NCI-H774 (cell line): ENCODE data around the gene AFG1L.
A peak's percentile ranks its signal among the peaks of the same experiment; 100 is the strongest.
"Not testable (repeated sequence)": the region's sequence is repeated elsewhere in the genome, so short reads cannot be mapped to it uniquely, and the experiment has no call there.

Experiments
- DNase-seq: peaks from one replicate; lab custom pipeline; 2025; lab: John Stamatoyannopoulos, UW

AFG1L gene

DNA sequence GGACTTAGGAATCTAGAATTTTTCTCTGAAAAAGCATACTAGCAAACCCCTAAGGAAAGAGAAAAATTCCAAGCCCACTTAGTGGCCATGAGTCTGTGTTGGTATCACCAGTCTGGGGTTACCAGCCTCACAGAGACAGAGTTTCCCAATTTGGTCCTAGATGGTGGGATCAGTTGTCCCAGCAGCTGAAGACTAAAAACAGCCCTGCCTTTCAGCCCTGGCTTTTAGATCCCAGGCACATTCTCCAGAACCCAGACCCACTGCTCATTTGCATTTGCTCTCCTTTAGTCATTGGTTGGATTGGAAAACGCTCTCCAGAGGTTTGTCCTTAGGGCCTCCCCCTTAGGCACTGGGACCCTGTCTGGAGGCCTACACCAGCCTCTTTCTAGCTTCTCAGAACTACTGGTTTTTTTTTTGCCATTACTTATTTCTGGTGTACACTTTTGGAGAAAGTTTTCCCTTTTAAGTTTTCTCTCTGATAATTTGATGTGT lies 226.8 kb downstream of the AFG1L start:
- no peak for DNase-seq

DNA sequence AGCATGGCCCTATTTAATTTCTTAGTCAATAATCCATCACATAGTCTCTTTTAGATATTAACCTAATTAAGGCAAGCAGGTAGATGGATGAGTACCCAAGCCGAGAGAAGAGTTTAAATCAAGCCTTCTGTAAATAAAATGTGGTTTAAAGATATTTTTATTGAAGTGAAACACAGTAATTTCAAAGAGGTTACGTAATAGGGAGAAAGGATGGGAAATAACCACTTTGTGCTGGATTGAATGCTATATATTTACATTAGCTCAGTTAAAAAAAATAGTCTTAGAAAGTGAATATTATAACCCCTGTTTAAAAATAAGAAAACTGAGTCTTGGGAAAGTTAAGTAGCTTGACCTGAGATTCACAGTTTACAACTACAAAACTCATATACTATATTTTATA lies 228.8 kb downstream of the AFG1L start:
- no peak for DNase-seq

DNA sequence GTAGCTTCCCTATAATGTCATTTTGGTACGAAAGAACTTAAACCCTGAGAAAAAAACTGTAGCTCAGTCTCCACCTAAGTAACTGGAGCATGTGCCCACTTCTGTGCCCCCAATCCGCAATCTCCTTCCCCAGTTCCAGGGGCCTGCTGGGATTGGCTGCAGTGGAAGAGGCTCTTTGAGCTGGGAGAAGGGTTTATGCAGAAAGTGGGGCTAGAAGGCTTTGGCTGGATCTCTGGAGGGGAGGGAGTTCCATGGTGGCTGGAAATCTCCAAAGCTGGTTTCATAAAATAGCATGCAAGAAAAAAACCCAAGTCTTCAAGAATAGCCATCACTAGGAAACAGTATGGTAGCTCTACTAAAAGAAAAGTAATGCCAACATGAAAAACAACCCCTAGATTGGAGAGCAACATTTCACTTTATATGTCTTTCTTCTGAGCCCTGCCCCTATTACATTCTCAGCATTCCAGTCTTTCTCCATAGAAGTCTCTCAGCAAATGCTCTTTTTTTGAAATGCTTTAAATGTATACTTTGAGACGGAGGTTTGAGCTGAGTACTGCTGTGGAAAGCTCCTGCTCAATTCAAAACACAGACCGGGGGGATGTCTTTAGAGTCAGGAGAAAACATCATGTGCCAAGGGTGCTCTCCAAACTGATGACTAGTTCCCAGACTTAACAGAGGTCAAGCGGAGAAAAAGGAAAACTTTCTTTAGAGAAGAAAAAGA lies 229.8 kb downstream of the AFG1L start:
- no peak for DNase-seq

DNA sequence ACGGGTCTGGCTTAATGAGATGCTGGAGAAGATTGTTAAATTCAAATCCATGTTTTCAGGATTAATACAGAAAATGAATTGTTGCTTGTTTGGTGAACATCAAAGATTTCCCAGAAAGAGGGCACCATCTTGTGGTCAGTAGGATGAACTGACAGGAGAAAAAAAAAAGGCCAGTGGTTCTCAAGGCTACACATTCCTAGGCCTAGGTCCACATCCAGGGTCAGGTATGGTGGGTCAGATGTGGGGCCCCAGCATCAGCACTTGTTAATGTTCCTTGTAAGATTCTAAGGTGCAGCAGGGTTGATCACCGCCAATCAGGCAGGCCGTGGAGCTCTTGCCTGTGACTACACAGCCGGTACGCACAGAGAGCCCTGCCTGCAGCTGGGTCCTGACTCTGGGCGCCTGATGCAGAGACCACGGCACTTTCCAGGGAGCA lies 231.9 kb downstream of the AFG1L start:
- peak; percentile 45 for DNase-seq

DNA sequence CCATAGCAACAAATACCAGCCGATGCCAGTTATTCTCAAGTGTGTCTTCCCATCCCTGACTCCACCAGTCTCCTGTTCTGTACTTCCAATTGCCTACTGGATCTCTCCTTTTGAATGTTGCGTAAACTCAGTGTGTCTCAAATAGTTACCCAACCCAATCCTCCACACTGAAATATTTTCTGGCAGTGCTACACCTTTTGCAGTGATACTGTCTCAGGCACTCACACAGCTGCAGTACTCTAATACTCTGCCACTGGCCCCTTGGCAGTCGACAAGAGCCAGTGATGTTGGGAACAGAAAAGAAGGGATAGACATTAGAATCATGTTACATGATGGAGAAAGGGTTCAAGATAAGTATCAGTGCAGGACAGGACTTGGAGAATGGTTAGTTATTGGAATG lies 234.0 kb downstream of the AFG1L start:
- no peak for DNase-seq

DNA sequence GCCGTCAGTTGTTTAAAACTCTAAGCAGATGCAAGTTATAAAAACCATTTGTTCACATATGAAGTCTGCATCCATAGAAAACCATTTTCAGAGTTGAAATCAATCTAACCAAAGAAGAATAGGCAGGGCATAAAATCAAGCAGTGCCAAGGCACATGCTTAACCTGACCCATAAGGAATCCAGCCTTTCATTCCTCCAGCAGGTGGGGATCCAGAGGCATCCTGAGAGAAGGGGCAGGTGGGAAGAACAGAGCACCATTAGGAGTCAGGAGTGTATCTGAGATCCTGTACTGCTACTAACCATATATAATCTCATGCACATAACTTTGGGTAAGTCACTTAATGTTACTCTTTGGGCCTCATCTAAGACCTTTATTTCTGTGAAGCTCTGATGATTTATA lies 236.5 kb downstream of the AFG1L start:
- DNase-seq: no peak

DNA sequence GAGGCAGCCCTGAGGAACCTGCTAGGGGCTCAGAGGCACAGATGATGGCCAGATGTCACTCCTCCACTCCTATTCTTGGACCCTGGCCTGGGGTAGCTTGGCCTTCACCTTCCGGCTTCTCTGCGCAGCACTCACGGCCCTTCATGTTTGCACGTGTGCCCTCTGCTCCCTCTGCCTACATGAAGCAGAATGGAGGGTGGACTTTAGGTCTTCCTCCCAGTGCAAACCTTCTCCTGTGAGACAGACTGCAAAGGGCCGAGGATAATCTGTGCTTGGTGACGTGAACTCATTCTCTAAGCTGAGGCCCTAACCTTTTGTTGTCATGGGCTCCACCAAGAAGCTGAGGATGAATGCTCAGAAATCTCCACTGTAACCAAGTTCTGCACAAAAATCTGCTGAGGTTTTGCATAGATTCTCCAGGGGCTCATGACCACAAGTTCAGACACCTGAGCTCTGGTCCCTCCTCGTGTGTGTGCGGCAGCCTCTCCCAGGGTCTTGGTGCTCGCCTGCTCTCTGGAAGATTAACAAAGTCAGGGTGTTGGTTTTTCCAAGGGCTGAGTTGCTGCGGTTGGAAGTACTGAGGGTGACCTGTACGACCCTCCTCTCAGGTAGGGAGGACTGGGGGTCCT lies 240.4 kb downstream of the AFG1L start:
- DNase-seq: no peak

DNA sequence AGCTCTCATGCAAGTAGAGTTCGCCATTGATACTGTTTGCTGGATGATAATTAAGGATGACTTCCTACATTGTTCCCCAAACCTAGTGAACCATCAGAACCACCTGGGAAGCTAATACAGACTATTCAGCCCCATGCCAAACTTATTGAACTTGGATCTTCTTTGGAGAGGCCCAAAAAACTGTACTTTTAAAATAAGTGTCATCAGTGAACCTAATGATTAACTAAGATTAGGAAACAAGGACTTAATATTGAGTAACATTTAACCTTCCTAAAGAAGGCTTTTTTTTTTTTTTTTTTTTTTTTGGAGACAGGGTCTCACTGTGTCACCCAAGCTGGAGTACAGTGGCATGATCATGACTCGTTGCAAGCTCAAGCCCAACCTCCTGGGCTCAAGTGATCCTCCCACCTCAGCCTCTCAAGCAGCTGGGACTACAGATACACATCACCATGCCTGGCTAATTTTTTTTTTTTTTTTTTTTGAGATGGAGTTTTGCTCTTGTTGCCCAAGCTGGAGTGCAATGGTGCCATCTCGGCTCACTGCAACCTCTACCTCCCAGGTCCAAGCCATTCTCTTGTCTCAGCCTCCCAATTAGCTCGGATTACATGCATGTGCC lies 241.2 kb downstream of the AFG1L start:
- DNase-seq: not testable (repeated sequence)

DNA sequence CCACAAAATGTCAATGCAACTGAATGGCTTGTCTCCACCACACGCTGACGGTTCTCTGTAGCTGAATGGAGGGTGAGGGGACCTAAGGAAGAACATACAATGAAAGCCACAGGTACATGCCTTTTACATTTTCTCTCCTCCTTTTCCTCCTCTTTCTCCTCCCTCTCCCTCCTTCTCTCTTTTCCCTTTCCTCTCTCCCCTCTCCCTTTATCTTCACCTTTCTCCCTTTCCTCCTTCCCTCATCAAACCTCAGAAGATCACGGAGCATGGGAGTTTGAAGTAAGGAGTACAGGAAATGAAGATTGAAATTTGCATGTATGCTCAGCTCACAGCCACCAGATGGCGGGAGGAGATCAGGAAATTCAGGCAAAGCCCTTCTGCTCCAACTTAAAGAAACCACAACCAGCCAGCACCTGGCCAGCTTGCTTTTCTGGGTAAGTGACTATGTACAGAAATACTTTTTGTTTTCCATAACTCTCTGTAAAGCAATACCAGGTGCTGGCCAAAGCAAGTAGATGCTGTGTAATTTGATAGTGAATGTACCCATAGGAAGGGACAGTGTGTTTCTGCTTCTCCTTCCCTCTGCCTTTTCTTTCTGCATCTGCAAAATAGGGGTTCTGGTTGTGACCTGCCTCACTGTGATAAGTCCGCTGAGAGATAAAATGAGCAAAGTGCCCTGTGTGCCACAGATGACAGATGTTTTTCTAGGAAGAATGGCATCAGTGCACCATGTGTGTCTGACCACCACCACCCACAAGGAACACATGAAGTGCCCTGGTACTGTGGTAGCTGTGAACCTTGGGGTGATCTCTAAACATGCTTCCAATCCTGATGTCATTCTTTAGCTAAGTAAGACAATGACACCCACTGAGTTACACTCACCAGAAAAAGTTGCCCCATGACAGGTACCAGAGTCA lies 247.2 kb downstream of the AFG1L start:
- peak; percentile 92 for DNase-seq

DNA sequence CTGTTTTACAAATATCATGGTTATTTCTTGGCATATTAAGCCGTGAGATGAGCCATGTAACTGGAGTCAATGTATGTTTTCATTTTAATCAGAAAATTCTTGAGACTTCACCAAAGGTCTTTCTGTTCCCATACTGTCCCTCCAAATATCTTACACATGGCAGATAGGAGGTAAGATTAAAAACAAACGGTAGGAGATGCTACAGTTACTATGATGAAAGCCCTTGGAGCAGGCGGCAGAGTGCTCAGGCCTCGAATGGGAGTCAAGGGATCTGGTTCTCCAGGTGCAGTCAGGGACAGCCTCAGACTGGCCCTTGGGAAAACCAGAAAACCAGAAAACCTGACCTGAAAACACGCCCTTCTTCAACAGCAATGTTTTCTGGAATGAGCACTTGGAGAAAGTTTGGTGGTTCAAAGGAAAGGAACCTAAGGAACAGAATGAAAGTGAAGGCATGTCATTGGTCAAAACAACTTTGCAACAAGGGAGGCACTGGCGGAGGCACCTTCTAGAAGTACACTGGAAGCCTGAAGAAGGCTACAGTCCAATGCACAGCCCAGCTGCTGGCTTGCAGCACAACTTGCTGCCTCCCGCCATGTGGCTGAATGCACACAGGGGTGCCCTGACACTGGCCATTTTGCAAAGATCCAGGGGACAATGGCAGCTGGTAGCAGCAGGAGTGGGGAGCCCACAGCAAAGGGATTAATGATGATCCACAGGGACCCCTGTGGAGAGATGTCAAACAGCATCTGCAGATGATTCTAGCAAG lies 248.5 kb downstream of the AFG1L start:
- DNase-seq: no peak

DNA sequence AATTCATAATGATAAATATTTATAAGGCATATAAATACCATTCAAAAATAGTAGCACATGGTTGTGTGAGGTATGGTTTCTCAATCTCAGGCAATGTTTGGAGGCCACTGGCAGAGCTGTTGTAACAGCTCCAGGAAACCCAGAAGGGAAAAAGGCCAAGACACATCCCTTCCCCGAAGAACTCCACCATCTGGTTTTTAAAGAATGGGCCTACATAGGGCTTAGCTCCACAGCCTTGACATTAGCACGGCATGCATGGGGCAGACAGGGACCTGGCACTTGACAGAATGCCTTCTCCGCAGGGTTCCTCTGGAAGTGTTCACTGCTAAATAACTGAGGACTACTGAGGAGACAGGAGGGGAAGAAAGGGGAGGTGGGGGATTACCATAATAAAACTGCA lies 249.8 kb downstream of the AFG1L start:
- DNase-seq: no peak

DNA sequence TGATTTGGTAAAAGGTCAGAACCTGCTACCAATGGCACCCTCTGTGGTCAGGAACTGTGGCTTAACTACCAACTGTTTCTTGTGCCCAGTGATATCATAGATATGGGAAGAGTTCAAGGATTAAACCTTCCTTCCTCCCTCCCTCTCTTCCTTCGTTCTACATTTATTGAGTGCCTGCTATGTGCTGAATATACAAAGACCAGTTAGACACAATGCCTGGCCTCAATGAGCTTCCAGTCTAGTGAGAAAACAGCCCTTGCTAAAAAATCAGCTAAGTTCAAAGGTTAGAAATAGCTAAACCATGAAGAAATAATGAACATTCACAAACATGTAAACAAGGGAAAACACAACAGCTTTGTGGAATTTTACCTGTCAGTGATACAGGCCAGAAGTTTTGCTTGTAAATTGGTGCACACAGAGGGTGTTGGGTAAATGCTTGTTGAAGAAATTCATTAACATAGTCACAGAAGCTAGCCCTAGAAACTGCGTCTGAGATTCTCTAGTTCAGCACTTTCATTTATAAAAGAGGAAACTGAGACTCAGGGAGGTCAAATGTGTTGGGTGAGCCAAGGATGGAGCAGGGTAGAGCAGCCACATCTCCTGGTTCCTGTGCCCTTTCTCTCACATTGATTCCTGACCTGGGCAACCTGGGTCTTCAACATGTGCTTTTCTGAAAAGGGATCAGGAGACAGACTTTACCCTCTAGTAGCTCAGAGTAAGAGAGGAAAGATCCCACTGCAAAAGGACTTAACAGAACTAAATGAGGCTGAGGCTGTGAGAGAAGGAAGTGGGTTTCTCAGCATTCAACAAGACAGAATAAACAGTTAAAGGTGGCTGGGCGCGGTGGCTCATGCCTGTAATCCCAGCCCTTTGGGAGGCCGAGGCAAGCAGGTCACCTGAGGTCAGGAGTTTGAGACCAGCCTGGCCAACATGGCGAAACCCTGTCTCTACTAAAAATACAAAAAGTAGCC lies 251.5 kb downstream of the AFG1L start:
- no peak for DNase-seq

DNA sequence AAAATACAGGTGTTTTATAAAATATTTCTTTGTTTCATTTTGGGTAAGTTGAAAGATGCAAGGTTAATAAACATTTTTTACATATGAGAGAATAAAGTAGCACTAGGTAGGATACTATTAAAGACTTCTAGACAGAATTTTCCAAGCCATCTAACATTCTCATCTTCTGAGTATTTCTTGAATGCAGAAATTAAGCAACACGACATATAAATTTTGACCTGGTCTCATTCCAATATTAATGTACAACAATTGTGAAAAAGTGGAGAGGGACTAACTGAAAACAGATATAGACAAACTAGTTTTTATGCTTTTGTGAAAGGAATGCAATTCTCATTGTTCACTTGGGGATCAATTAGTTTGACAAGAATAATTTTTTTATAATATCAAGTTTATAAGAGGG lies 254.4 kb downstream of the AFG1L start:
- DNase-seq: no peak

DNA sequence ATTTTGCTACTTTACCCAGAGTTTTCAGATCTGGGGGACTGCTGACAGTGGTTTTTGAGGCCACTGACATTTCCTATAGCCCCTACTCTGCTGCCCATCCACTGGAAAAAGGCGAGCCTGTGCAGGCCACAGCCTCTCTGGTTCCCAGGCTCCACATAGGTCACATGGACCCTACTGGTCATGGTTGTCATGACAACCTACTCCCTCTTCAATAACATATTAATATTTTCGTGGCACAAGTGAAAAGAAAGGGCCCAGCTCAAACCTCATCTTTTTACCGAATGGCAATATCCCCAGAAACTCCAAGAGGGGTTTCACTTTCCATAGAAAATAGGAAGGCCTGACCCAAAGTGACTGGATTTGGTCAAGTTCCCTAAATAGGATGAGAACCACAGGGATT lies 254.9 kb downstream of the AFG1L start:
- no peak for DNase-seq

DNA sequence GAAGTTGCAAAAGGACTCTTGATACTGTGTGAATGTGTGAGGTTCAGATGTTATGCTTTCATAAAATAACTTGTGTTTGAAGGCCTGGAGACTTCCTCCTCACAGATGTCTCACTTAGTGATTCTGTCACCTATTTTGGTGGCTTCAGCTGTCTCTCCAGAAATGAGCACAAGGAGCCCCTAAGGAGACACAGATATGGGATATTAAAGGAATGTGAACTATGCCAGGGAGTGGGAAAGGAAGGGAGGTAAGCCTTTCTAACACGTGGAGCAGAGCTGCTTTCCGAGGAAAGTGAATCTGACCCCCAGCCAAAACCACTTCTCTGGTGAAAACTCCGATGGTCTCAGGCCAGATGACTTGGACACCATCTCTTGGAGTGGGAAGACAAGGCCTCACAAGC lies 255.4 kb downstream of the AFG1L start:
- no peak for DNase-seq

DNA sequence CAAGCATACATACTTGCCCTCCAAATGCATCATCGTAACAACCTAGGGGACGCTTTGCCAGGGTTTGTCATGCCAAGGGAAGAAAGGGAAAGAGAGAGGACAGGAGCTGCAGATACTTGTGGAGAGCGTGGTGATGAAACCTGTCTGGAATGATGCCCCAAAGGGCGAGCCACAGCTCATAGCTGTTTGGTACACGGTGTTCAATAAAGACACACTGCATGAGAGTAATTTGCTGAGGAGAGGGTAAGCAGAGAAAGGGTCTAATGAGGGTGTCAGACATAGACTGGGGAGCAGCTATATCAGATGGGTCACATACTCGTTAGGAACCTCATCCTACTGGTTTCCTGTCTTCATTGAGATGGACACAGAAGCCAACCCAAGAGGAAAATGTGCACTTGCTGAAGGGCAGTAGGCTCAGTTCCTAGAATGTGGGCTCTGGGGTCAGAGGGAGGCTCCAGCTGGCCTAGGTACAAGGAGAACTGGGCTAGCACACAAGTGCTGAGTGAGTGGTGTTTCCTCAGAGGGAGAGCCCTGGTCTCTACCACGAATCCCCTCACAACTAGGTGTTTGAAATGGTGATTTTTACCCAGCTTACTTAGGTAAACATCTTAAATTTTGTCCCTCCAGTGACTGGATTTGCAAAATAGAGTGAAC lies 260.7 kb downstream of the AFG1L start:
- DNase-seq: no peak

DNA sequence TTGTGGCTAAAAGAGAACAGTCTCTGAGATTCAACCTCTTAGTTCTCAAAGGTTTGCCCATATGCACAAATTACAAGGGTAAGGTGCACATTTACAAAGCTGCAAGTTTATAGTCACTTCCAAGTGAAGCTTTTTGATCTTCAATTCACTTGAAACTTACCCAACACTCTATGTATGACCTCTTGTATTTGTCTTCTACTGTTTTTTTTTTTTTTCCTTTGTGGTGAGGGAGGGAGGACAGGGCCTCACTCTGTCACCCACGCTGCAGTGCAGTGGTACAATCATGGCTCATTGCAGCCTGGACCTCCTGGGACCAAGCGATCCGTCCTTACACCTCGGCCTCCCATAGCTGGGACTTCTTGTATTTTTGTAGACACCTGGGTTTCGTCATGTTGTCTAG lies 261.4 kb downstream of the AFG1L start:
- no peak for DNase-seq

DNA sequence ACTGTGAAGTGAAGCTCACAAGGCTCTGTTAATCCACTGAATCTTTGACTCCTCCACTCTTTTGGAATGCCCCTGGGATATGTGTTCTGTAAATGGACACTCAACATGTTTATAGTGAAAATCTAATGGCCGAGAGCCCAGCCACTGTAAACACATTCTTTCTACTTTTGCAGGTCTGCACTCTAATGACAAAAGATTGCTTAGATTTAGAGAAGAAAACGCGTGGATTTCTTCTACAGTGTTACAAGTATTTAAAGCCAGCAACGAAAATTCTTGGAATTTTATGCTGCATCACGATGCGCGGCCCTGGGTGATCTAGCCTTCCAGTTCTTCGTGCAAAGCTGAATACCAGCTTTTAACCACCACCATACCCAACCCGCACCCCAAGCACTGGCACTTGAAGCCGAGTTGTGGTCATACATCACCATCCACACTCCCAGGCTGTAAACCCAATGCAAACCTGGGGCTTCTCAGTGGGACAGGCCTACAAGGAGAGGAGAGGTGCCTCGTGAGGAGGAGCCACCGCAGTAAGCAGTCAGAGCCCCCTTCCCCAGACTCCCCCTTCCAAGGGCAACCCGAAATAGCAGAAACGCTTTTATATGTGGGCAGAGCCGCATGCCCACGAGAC lies 262.1 kb downstream of the AFG1L start:
- no peak for DNase-seq
